HG02840 (cell line): ENCODE results near the gene COX10.

Experiments used
- ATAC-seq: cut with Tn5 transposase; IDR thresholded peaks from one replicate; pipeline ENCODE4 v1.9.1; 2021; ENCODE audit warnings: mild to moderate bottlenecking, moderate library complexity, moderate number of reproducible peaks; ENCODE audit not compliant: unreplicated experiment, low FRiP score

Gene COX10

GRCh38 chr17:14116263-14117024 lies 47.1 kb downstream of the COX10 start:
- no peak for ATAC-seq

GRCh38 chr17:14118951-14119350 lies 49.6 kb downstream of the COX10 start:
- ATAC-seq = peak; percentile 80

GRCh38 chr17:14119546-14119945 lies 50.2 kb downstream of the COX10 start:
- no peak for ATAC-seq

- ATAC-seq = no peak
Observed at GRCh38 chr17:14121952-14122351, 52.6 kb downstream of the COX10 start.

- no peak for ATAC-seq
Observed at GRCh38 chr17:14123619-14124278, 54.4 kb downstream of the COX10 start.

GRCh38 chr17:14124854-14125253 lies 55.5 kb downstream of the COX10 start:
- no peak for ATAC-seq

GRCh38 chr17:14125518-14126137 lies 56.3 kb downstream of the COX10 start:
- ATAC-seq = no peak

GRCh38 chr17:14133104-14133503 lies 63.8 kb downstream of the COX10 start:
- no peak for ATAC-seq

- ATAC-seq = no peak
Observed at GRCh38 chr17:14134456-14134855, 65.2 kb downstream of the COX10 start.

- no peak for ATAC-seq
Observed at GRCh38 chr17:14135906-14136590, 66.7 kb downstream of the COX10 start.

- no peak for ATAC-seq
Observed at GRCh38 chr17:14138649-14139048, 69.3 kb downstream of the COX10 start.

- no peak for ATAC-seq
Observed at GRCh38 chr17:14143688-14144087, 74.4 kb downstream of the COX10 start.

- no peak for ATAC-seq
Observed at GRCh38 chr17:14144508-14144907, 75.2 kb downstream of the COX10 start.

GRCh38 chr17:14149751-14150150 lies 80.4 kb downstream of the COX10 start:
- ATAC-seq = no peak

GRCh38 chr17:14150619-14151018 lies 81.3 kb downstream of the COX10 start:
- ATAC-seq = no peak

- no peak for ATAC-seq
Observed at GRCh38 chr17:14152721-14153120, 83.4 kb downstream of the COX10 start.

GRCh38 chr17:14153374-14153773 lies 84.1 kb downstream of the COX10 start:
- no peak for ATAC-seq

- ATAC-seq = no peak
Observed at GRCh38 chr17:14156689-14157088, 87.4 kb downstream of the COX10 start.

GRCh38 chr17:14157822-14158221 lies 88.5 kb downstream of the COX10 start:
- no peak for ATAC-seq

GRCh38 chr17:14158707-14159106 lies 89.4 kb downstream of the COX10 start:
- ATAC-seq = no peak

- no peak for ATAC-seq
Observed at GRCh38 chr17:14161419-14161818, 92.1 kb downstream of the COX10 start.
